Gastroesophageal sphincter (tissue), 3 donors: ENCODE data around the gene NFATC2.

Source experiments
- CTCF ChIP-seq, 4 experiments: fragments of 200-600 bp in 2 of 4; fragments of 450-650 bp in 2 of 4; sonication (generic) in 1 of 4; IDR thresholded peaks; one replicate each; pipeline ENCODE4 v1.5.1; 2017 to 2019; ENCODE audit warnings: antibody characterized with exemption in 4 of 4, mild to moderate bottlenecking in 2 of 4, moderate library complexity in 2 of 4
- EP300 ChIP-seq: sonication (generic); formaldehyde crosslinking; IDR thresholded peaks from one replicate; pipeline ENCODE4 v1.6.1; 2017; ENCODE audit warnings: antibody characterized with exemption, mild to moderate bottlenecking

GRCh38 chr20:51586005-51586440 lies 43.5 kb upstream of the NFATC2 start:
- TF ChIP-seq EP300 (no peak), CTCF (IDR thresholded peaks at IDR 0.05) (no peak)
